ENCODE data around the gene TNFAIP8L3.

Gene TNFAIP8L3

GRCh38 chr15:51089041-51089440 lies 5.7 kb downstream of the TNFAIP8L3 start:
- DNase-seq: no peak

- DNase-seq: no peak
These were observed 6.1 kb downstream of the TNFAIP8L3 start for GRCh38 chr15:51088585-51088984.

- DNase-seq: no peak
These were observed 7.2 kb downstream of the TNFAIP8L3 start for GRCh38 chr15:51087513-51087912.

GRCh38 chr15:51086409-51086808 lies 8.3 kb downstream of the TNFAIP8L3 start:
- no peak for DNase-seq

GRCh38 chr15:51085764-51086163 lies 8.9 kb downstream of the TNFAIP8L3 start:
- no peak for DNase-seq

GRCh38 chr15:51083641-51084166 lies 11.0 kb downstream of the TNFAIP8L3 start:
- no peak for DNase-seq

DNA sequence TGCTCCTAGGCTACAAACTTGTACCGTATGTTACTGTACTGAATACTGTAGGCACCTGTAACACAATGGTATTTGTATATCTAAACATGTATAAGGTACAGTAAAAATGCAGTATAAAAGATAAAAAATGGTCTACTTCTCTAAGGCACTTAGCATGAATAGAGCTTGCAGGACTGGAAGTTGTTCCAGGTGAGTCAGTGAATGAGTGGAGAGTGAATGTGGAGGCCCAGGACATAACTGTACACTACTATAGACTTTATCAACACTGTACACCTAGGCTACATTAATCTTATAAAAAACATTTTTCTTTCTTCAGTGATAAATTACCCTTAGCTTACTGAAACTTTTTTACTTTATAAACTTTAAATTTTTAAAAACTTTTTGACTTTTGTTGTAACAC lies 12.5 kb downstream of the TNFAIP8L3 start:
- DNase-seq: no peak

- DNase-seq: no peak
These were observed 14.4 kb downstream of the TNFAIP8L3 start for GRCh38 chr15:51080286-51080685.

- no peak for DNase-seq
These were observed 15.5 kb downstream of the TNFAIP8L3 start for GRCh38 chr15:51079226-51079625.

DNA sequence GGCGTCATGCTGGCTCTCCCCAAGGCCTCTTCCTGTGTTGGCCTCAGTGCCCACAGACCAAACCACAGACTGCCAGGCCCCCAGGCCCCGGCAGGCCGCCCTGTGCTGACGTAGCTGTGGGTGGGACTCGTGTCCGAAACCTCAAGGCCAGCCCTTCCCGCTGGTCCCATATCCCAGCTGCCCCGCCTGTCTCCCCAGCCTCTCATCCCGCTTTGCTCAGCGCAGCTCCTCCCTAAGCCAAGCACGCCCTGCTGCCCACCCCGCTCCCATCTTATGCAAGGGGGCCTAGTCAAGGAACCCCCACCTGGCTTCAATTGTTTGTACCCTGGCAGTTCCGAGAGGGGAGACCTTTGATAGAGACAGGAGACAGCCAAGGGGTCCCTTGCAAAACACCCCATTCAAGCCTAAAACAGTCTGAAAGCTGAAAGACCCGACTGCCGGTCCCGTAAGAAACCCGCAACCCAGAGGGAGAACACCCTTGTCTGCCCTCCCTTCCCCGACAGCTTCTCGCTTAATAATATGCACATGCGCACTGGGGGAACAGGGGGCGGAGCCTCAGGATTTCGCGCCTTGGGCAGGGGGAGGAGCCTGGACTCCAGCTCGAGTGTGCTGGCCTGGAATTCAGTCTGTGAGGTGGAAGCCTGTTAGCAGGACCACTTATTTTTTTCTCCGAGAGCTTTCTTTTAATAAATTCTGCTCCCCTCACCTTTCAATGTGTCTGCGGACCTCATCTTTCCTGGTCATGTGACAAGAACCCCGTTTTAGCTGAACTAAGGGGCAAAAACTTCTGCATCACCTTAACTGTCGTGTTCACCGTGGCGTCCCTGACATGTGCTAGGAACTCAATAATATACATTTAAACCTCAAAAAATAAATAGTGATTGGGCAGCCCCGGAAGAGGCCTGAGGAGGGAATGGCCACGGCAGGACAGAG lies 17.2 kb downstream of the TNFAIP8L3 start:
- DNase-seq: peak; percentile 98

DNA sequence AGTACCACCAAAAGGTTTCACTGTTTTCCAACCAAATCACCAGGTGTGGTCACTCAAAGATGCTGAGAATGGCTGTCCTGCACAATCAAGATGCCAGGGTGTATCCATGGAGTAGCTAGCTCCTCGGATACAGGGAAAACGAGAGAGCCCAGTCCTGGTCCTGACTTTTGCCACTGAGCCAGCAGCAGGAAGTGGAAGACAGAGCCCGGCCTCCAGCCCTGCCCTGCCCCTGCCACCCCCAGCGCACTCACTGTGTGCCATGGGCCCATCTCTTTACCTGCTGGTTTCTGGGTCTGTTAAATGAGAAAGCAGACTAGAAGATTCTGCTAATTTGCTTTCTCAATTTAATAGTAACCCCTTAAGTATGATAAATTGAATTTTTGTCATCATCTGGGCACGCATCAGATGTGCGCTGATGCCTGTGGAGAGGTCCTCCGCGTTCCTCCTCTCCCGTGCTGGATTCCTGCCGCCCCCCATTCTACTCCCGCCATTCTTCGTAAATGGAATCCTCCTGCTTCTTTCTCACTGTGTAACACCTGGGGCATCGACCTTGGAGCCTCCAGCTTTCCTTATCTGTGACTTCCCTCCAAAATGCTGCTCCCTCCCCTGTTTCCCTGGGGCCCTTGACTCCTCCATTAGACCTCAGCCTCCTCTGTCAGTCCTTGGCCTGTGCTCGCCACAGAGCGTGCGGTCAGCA lies 18.0 kb downstream of the TNFAIP8L3 start:
- DNase-seq: no peak

GRCh38 chr15:51075826-51076523 lies 18.7 kb downstream of the TNFAIP8L3 start:
- peak; percentile 87 for DNase-seq

DNA sequence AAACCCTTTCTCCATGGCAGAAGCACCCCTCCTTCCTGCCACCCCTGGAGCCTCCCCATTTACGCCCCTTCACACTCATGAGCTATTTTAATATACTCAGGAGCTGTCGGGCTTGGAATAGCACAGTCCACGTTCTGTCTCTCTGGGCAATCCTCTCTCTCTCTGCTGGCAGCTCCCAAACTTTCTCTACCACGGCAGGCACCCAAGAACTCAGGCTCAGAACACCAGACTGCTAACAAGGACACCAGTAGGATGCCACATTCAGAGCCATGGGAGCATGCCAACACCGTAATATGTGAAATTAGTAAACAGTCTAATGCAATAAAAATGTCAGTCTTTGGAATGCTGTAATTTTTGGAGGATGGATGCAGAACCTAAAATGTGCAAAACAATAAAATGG lies 19.3 kb downstream of the TNFAIP8L3 start:
- DNase-seq: no peak

GRCh38 chr15:51074926-51075325 lies 19.8 kb downstream of the TNFAIP8L3 start:
- DNase-seq: no peak

DNA sequence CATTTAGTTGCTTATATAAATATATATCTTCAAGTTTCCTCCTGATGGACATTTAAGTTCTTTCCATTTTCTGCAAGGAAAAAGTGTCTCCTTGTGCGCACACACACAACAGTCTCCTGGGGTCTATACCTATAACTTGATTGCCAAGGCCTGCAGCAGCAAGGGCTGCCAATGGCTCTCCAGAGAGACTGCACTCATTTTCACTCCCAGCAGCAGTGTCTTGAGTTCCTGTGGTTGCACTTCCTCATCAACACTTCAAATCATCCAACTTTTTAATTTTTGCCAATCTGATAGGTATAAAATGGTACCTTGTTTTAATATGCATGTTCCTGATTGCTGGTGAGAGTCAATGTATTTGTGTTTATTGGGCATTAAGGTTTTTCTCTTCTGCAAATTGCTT lies 23.1 kb downstream of the TNFAIP8L3 start:
- peak; percentile 29 for DNase-seq

GRCh38 chr15:51069983-51070382 lies 24.7 kb downstream of the TNFAIP8L3 start:
- DNase-seq: no peak

DNA sequence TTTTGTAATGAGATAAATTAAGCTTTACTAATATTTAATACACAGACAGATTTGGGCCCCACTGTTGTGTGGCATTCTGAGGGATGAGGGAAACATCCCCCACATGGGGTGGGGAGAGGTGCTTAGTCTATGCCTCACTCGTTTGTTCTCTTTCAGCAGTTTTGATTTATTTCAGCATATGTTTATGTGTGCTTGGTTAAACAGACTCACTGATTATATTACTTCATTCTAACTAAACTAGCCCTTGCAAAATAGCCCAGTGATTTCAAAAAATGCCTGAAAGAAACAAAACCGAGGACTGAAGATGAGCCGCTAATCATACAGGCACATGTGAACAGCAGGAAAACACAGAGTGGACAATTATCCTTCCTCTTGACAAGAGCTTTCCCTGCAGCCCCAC lies 27.2 kb downstream of the TNFAIP8L3 start:
- no peak for DNase-seq

DNA sequence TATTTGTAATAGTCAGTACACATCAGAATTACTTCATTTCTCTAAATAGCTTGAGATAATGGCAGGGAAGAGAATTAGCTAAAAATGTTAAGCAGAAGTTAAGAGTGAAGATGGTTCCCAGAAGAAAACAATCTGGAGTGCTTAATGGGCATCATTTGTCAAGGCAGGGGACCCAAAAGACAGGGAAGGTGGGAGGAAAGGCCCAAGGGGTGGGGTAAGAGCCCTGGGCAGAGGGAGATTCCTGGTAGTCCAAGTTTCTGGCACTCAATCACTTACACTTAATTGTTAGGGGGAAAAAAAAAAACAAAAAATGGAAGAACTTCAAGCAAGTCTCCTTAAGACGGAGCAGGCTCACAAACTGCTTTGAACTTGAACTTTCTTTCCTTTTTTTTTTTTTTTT lies 28.9 kb downstream of the TNFAIP8L3 start:
- DNase-seq: no peak

GRCh38 chr15:51065261-51065660 lies 29.4 kb downstream of the TNFAIP8L3 start:
- DNase-seq: no peak

DNA sequence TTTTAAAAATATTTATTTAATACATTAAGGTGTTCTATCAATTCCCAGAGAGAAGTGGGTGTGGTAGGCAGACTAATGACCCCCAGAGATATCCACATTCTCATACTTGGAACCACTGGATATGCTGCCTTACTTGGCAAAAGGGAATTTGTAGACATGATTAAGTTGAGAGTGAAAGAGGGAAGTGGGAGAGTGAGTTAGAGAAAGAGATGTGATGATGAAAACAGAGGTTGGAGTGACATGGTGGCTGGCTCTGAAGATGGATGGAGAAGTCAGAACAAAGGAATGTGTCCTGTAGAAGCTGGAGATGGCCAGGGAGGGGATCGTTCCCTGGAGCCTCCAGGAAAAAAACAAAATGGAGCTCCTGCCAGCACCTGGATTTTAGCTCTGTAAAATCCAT lies 32.0 kb downstream of the TNFAIP8L3 start:
- DNase-seq: peak; percentile 66

DNA sequence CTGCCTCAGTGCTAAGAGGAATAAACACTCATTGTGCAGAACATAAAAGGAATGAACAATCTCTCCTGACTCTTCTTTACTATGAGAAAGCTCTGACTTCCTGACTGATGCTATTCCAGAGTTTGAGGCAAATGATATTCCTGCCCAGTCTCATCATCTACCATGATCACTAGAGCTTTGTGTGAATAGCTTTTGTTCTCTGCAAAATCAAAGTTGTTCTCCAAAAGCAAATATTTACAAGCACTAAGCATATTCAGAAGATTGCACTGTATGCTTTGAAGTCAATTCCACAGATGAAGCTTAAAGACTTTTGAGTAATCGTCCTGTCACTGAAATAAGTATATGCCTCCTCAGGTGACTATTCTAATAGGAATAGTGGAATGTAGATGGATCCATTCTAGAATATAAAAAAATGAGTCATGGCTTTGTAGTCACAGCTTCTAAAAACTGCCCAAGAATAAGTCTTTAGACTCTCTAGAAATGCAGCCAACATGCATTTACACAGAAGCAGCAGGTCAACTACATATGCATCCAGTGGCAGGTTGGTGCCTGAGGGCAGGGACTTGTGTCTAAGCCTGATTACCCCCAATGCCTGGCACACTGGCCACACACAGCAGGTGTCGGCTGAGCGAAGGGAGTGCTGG lies 34.6 kb downstream of the TNFAIP8L3 start:
- DNase-seq: no peak

DNA sequence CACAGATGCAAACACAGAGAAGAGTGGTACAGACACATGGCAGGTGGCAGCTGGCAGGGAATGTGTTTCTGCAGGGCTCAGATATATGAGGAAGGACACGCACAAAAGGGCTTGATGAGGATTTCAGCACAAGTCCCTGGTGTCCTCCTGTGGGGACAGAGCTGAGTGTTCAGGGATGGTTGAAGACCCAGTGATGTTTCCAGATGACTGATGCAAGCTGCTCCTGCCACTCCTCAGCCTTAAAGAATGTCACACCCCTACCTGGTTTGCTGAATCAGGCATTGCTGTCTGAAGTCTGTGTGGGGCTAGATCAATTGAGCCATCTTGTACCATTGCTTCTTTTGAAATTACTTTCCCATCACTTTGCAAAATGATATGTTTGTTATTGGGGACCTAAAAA lies 40.2 kb downstream of the TNFAIP8L3 start:
- DNase-seq: no peak

DNA sequence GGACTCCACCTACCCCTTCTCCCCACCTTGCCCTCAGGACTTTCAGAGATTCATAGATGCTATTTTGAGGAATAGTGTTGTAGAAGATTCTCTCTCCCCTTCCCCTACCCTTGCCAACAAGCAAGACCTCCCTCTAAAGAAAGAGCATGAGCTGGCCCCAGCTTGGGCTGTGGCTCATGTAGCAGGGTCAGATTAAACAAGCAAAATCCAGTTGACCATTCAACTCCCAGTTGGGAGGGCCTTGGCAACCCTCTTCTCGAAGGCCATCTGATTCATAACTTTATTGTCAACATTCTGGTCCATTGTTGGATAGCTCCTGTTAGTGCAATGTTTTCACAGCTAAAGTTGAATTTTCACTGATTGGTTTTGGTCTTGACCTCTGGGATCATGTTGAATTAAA lies 41.1 kb downstream of the TNFAIP8L3 start:
- no peak for DNase-seq
